ENCODE results near the gene NOP14. TPM values are rescaled to one million over a fixed set of nuclear protein-coding genes. Genes with fewer than 3 reads are reported as not detected.

Gene NOP14
- total and polyA plus RNA-seq, 2 of the 8 experiments (the other 6 are each of a cell fraction or from before 2014, with no cell fraction given), result 8.6 to 45.3 TPM

DNA sequence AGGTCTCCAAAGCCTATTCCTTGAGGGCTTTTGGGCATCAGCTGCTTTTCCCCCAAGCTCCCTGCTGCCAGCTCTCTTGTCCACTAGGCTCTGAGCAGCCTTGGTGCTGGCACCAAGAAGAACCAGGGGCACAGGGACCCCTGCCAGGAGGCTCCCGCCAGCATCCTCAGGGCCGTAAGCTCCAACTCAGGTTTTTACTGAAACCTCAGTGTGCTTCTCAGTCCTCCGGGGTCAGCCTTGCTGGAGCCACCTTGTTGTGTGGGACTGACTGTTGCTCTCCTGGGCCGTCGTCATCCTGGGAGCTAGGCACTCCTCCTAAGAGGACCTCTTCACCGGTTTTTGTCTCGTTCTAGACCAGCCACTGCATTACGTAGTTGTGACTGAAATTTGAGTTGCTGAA is 38.9 kb downstream of the NOP14 start:
- Histone ChIP-seq H3K4me3 (ENCODE audit: extremely low read depth in 1 of 4, insufficient read depth in 2 of 4, low read depth in 3 of 4, low read length in 4 of 4) (no peak overlapping the region), H3K4me2 (ENCODE audit: insufficient read depth in 1 of 2, low read depth in 2 of 2, low read length in 2 of 2) (no peak overlapping the region), H3K79me1 (ENCODE audit: low read depth, low read length) (no peaks in the 10 kb centered on the region; the same call in none of the 2 replicates), H3K23ac (ENCODE audit: insufficient read length) (no peak overlapping the region), H3K27me3 (replicated peaks in 1 of 4; ENCODE audit: control insufficient read depth in 3 of 4, extremely low read depth in 1 of 4, insufficient read depth in 3 of 4, low read length in 3 of 4) (no peaks in the 10 kb centered on the region), H2BK20ac (ENCODE audit: low read length) (no peak overlapping the region), H4K91ac (replicated peaks; ENCODE audit: insufficient read length, low read length) (peak overlapping the region; percentile 41), H3K4me1 (replicated peaks in 1 of 4; ENCODE audit: control insufficient read depth in 3 of 4, insufficient read depth in 4 of 4, low read length in 3 of 4) (peaks cover 3 to 14% (median 8%) of the 10 kb centered on the region in 4 experiments; a peak in 6 of 7 replicates), H2BK12ac (ENCODE audit: low read depth, low read length) (peak overlapping the region; percentile 97; the same call in 1 of the 2 replicates), H2BK15ac (ENCODE audit: low read length) (0 out of 2 replicates have a peak overlapping the region, but pooled peaks have one; percentile 61), H3K27ac (ENCODE audit: low read depth, low read length) (no peak overlapping the region), H3K4ac (replicated peaks; ENCODE audit: insufficient read length, low read depth, low read length) (no peak overlapping the region), H3K36me3 (ENCODE audit: control insufficient read depth in 2 of 4, insufficient read depth in 4 of 4, low read length in 3 of 4) (peaks cover 4 to 28% (median 13%) of the 10 kb centered on the region in 4 experiments), H4K8ac (ENCODE audit: extremely low read depth, insufficient read depth, low read length) (no peak overlapping the region), H2AK5ac (ENCODE audit: low read depth, low read length) (0 out of 2 replicates have a peak overlapping the region, but pooled peaks have one; percentile 92), H3K56ac (replicated peaks; ENCODE audit: insufficient read length, low read depth, low read length) (no peak overlapping the region), H3K23me2 (ENCODE audit: low read depth, low read length) (no peaks in the 10 kb centered on the region), H2BK5ac (ENCODE audit: low read depth, low read length) (peak overlapping the region; percentile 84), H2BK120ac (replicated peaks; ENCODE audit: low read depth, low read length) (no peak overlapping the region), H4K5ac (ENCODE audit: insufficient read length, low read depth, low read length) (no peak overlapping the region), H4K20me1 (replicated peaks in 1 of 2; ENCODE audit: control insufficient read depth in 1 of 2, insufficient read depth in 2 of 2, low read length in 2 of 2) (peaks cover 0 to 2% of the 10 kb centered on the region in 2 experiments), H3K9ac (replicated peaks in 1 of 4; ENCODE audit: extremely low read depth in 1 of 4, low read depth in 3 of 4, low read length in 3 of 4) (no peak overlapping the region), H3K18ac (ENCODE audit: extremely low read depth, low read length) (no peak overlapping the region), H3K79me2 (ENCODE audit: control insufficient read depth in 1 of 2, insufficient read depth in 2 of 2, low read length in 2 of 2) (no peaks in the 10 kb centered on the region; a peak in 2 of 4 replicates), H3K14ac (ENCODE audit: insufficient read length) (no peak overlapping the region), H2AFZ (ENCODE audit: low read length) (no peak overlapping the region), H3K9me3 (ENCODE audit: insufficient read depth in 2 of 2, low read depth in 1 of 2, low read length in 1 of 2) (peaks cover 0 to 8% of the 10 kb centered on the region in 2 experiments; a peak in 1 of 4 replicates)
- DNase-seq (ENCODE audit: low read depth in 1 of 2, low spot score in 2 of 2) (no peak), FAIRE-seq (no peak)
- TF ChIP-seq TAF1 (IDR thresholded peaks at IDR 0.05; ENCODE audit: low read depth, low read length) (no peak), SIX5 (IDR thresholded peaks at IDR 0.05; ENCODE audit: low read depth, low read length) (no peak), SIN3A (conservative IDR thresholded peaks at IDR 0.05 in 1 of 2, IDR thresholded peaks at IDR 0.05 in 1 of 2; ENCODE audit: low read depth in 1 of 2, low read length in 2 of 2) (no peak), YY1 (IDR thresholded peaks at IDR 0.05; ENCODE audit: low read depth, low read length) (no peak), KDM4A (IDR thresholded peaks at IDR 0.05; ENCODE audit: low read depth, low read length, severe bottlenecking) (no peak), CTBP2 (IDR thresholded peaks at IDR 0.05; ENCODE audit: borderline replicate concordance, insufficient read depth, insufficient read length, low read length) (no peak), GABPA (IDR thresholded peaks at IDR 0.05; ENCODE audit: borderline replicate concordance, insufficient read depth, low read length) (no peak)
- TF ChIP-seq, protein P1, sequence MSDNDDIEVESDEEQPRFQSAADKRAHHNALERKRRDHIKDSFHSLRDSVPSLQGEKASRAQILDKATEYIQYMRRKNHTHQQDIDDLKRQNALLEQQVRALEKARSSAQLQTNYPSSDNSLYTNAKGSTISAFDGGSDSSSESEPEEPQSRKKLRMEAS (IDR thresholded peaks at IDR 0.05), result no peak
- TF ChIP-seq, protein P2, sequence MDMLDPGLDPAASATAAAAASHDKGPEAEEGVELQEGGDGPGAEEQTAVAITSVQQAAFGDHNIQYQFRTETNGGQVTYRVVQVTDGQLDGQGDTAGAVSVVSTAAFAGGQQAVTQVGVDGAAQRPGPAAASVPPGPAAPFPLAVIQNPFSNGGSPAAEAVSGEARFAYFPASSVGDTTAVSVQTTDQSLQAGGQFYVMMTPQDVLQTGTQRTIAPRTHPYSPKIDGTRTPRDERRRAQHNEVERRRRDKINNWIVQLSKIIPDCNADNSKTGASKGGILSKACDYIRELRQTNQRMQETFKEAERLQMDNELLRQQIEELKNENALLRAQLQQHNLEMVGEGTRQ (IDR thresholded peaks at IDR 0.05; ENCODE audit: low read length), result no peak
- WGBS, 2 experiments (ENCODE audit: extremely low coverage in 1 of 2, insufficient coverage in 1 of 2, insufficient read length in 1 of 2, insufficient replicate concordance in 2 of 2, low coverage in 1 of 2, low lambda C conversion rate in 2 of 2, missing lambda C conversion rate in 1 of 2), result 93% methylated on average over 8 of the region's 8 CpGs; no CpG with 5 or more reads in 1 of the 2 experiments
- ChIA-PET CTCF (ENCODE audit: partially characterized antibody) (interaction anchor here (1.1 to 3.7 kb wide), 3 partner anchors 8 to 31 kb away, joined by 3 to 13 read pairs (median 4); no protein-coding TSS in a partner anchor), POLR2A (ENCODE audit: partially characterized antibody) (interaction anchor here (1.2 to 5.7 kb wide), 6 partner anchors 9 to 106 kb away, joined by 3 to 45 read pairs (median 4); no protein-coding TSS in a partner anchor)
